Urothelium cell line (cell line): ENCODE measurements around the gene CDK8.
"Not testable (repeated sequence)": the region's sequence is repeated elsewhere in the genome, so short reads cannot be mapped to it uniquely, and the experiment has no call there.

ENCODE experiments used
- DNase-seq: peaks from one replicate; pipeline ENCODE4 v3.0.0; 2011; ENCODE audit warnings: low spot score, mixed read lengths
- FAIRE-seq: peaks from 2 replicates; lab custom pipeline; 2011; peaks lifted over from hg19 to GRCh38; lab: Jason Lieb, UNC

The CDK8 gene

GRCh38 chr13:26252006-26252405 is 1.9 kb upstream of the CDK8 start:
- FAIRE-seq: not testable (repeated sequence)

GRCh38 chr13:26253262-26253786 is 605 bp upstream of the CDK8 start:
- FAIRE-seq (no peak), DNase-seq (no peak)

More at GRCh38 chr13:26252006-26252405, 1.9 kb upstream of the CDK8 start:
- not testable (repeated sequence) for DNase-seq

GRCh38 chr13:26254583-26255111 is 718 bp downstream of the CDK8 start:
- DNase-seq (peak; percentile 26), FAIRE-seq (no peak)

- DNase-seq: no peak
- FAIRE-seq: no peak
These were observed 1.2 kb downstream of the CDK8 start for GRCh38 chr13:26255115-26255514.

GRCh38 chr13:26255691-26256277 is 1.9 kb downstream of the CDK8 start:
- DNase-seq (no peak), FAIRE-seq (no peak)

- FAIRE-seq (no peak), DNase-seq (no peak)
These were observed 3.1 kb downstream of the CDK8 start for GRCh38 chr13:26257049-26257448.

- FAIRE-seq (no peak), DNase-seq (no peak)
These were observed 5.7 kb downstream of the CDK8 start for GRCh38 chr13:26259634-26260033.

GRCh38 chr13:26262156-26262555 is 8.2 kb downstream of the CDK8 start:
- FAIRE-seq (no peak), DNase-seq (no peak)

- FAIRE-seq (no peak), DNase-seq (no peak)
These were observed 12.4 kb downstream of the CDK8 start for GRCh38 chr13:26266311-26266710.

- FAIRE-seq: no peak
- DNase-seq: no peak
These were observed 16.8 kb downstream of the CDK8 start for GRCh38 chr13:26270707-26271106.

GRCh38 chr13:26272621-26273020 is 18.7 kb downstream of the CDK8 start:
- FAIRE-seq (no peak), DNase-seq (no peak)

GRCh38 chr13:26280295-26280694 is 26.4 kb downstream of the CDK8 start:
- DNase-seq (no peak), FAIRE-seq (no peak)

- FAIRE-seq: no peak
- DNase-seq: no peak
These were observed 26.9 kb downstream of the CDK8 start for GRCh38 chr13:26280822-26281221.

- DNase-seq, FAIRE-seq: not testable (repeated sequence)
These were observed 32.0 kb downstream of the CDK8 start for GRCh38 chr13:26285911-26286310.

GRCh38 chr13:26288838-26289237 is 34.9 kb downstream of the CDK8 start:
- not testable (repeated sequence) for FAIRE-seq, DNase-seq

GRCh38 chr13:26295812-26296211 is 41.9 kb downstream of the CDK8 start:
- FAIRE-seq: no peak
- DNase-seq: no peak

GRCh38 chr13:26299168-26299750 is 45.3 kb downstream of the CDK8 start:
- FAIRE-seq: no peak
- DNase-seq: no peak

GRCh38 chr13:26300140-26300539 is 46.2 kb downstream of the CDK8 start:
- FAIRE-seq: no peak
- DNase-seq: peak; percentile 6

- FAIRE-seq: no peak
These were observed 51.7 kb downstream of the CDK8 start for GRCh38 chr13:26305676-26306075.

GRCh38 chr13:26307701-26308100 is 53.8 kb downstream of the CDK8 start:
- DNase-seq (no peak), FAIRE-seq (no peak)

More at GRCh38 chr13:26305676-26306075, 51.7 kb downstream of the CDK8 start:
- DNase-seq: no peak

GRCh38 chr13:26308250-26308649 is 54.3 kb downstream of the CDK8 start:
- DNase-seq (no peak), FAIRE-seq (no peak)

GRCh38 chr13:26308836-26309235 is 54.9 kb downstream of the CDK8 start:
- FAIRE-seq: no peak
- no peak for DNase-seq
